NCI-H510A treated with DMSO at 0.1 percent for 48 hours (cell line): Measurements from ENCODE around the gene EPHA6.
"Not testable (repeated sequence)": the region's sequence is repeated elsewhere in the genome, so short reads cannot be mapped to it uniquely, and the experiment has no call there.

Experiments used
- DNase-seq: peaks from one replicate; lab custom pipeline; 2025; lab: John Stamatoyannopoulos, UW

Gene EPHA6

GRCh38 chr3:96915445-96915844, 101.1 kb downstream of the EPHA6 start:
- no peak for DNase-seq

GRCh38 chr3:96931119-96931862, 116.9 kb downstream of the EPHA6 start:
- DNase-seq: no peak

GRCh38 chr3:96942131-96942530, 127.7 kb downstream of the EPHA6 start:
- not testable (repeated sequence) for DNase-seq

GRCh38 chr3:96958856-96959255, 144.5 kb downstream of the EPHA6 start:
- DNase-seq: no peak

- DNase-seq: no peak
Observed at GRCh38 chr3:96959474-96959873, 145.1 kb downstream of the EPHA6 start.

GRCh38 chr3:96959901-96960641, 145.7 kb downstream of the EPHA6 start:
- DNase-seq: no peak

- no peak for DNase-seq
Observed at GRCh38 chr3:96960661-96961330, 146.4 kb downstream of the EPHA6 start.

- no peak for DNase-seq
Observed at GRCh38 chr3:96961576-96961975, 147.2 kb downstream of the EPHA6 start.

GRCh38 chr3:96966181-96966929, 152.0 kb downstream of the EPHA6 start:
- no peak for DNase-seq

GRCh38 chr3:96970211-96970610, 155.8 kb downstream of the EPHA6 start:
- no peak for DNase-seq

- DNase-seq: no peak
Observed at GRCh38 chr3:96977671-96978070, 163.3 kb downstream of the EPHA6 start.

GRCh38 chr3:96983716-96984115, 169.3 kb downstream of the EPHA6 start:
- DNase-seq: not testable (repeated sequence)

GRCh38 chr3:96986241-96986640, 171.8 kb downstream of the EPHA6 start:
- DNase-seq: peak; percentile 5

- DNase-seq: no peak
Observed at GRCh38 chr3:96991231-96991630, 176.8 kb downstream of the EPHA6 start.

GRCh38 chr3:96991800-96992365, 177.5 kb downstream of the EPHA6 start:
- no peak for DNase-seq

- no peak for DNase-seq
Observed at GRCh38 chr3:96994988-96995387, 180.6 kb downstream of the EPHA6 start.

GRCh38 chr3:96996009-96996408, 181.6 kb downstream of the EPHA6 start:
- no peak for DNase-seq

GRCh38 chr3:97001611-97002010, 187.2 kb downstream of the EPHA6 start:
- no peak for DNase-seq

GRCh38 chr3:97009427-97010019, 195.1 kb downstream of the EPHA6 start:
- no peak for DNase-seq

- DNase-seq: no peak
Observed at GRCh38 chr3:97010881-97011657, 196.7 kb downstream of the EPHA6 start.

- DNase-seq: no peak
Observed at GRCh38 chr3:97021778-97022177, 207.4 kb downstream of the EPHA6 start.
